ENCODE results near the gene WRNIP1. TPM values are rescaled to one million over a fixed set of nuclear protein-coding genes. Genes with fewer than 3 reads are reported as not detected.
"Not testable (repeated sequence)": the region's sequence is repeated elsewhere in the genome, so short reads cannot be mapped to it uniquely, and the experiment has no call there.

Gene WRNIP1
- total and polyA plus RNA-seq, 12 donors = 27.7 to 82.2 (median 53.8) TPM

- Histone ChIP-seq H3K36me3 (replicated peaks in 1 of 2) (no peaks in the 10 kb centered on the region), H3K4me1 (replicated peaks in 1 of 2) (no peaks in the 10 kb centered on the region), H3K27me3 (no peaks in the 10 kb centered on the region), H3K4me3 (no peak overlapping the region), H3K27ac (no peak overlapping the region), H3K9me3 (replicated peaks in 1 of 3) (no peaks in the 10 kb centered on the region)
- DNase-seq = no peak
- intact Hi-C loops (cut with DNase I) = no loop called here
- TF ChIP-seq, protein P1, sequence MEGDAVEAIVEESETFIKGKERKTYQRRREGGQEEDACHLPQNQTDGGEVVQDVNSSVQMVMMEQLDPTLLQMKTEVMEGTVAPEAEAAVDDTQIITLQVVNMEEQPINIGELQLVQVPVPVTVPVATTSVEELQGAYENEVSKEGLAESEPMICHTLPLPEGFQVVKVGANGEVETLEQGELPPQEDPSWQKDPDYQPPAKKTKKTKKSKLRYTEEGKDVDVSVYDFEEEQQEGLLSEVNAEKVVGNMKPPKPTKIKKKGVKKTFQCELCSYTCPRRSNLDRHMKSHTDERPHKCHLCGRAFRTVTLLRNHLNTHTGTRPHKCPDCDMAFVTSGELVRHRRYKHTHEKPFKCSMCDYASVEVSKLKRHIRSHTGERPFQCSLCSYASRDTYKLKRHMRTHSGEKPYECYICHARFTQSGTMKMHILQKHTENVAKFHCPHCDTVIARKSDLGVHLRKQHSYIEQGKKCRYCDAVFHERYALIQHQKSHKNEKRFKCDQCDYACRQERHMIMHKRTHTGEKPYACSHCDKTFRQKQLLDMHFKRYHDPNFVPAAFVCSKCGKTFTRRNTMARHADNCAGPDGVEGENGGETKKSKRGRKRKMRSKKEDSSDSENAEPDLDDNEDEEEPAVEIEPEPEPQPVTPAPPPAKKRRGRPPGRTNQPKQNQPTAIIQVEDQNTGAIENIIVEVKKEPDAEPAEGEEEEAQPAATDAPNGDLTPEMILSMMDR (IDR thresholded peaks at IDR 0.05) = no peak
- TF ChIP-seq POLR2A (IDR thresholded peaks at IDR 0.05) = no peak
- WGBS, 4 donors = 92 to 95% (median 93%) methylated on average over 8 to 14 of the region's 14 CpGs
Measured at GRCh38 chr6:2800552-2801316, 35.5 kb downstream of the WRNIP1 start.

DNA sequence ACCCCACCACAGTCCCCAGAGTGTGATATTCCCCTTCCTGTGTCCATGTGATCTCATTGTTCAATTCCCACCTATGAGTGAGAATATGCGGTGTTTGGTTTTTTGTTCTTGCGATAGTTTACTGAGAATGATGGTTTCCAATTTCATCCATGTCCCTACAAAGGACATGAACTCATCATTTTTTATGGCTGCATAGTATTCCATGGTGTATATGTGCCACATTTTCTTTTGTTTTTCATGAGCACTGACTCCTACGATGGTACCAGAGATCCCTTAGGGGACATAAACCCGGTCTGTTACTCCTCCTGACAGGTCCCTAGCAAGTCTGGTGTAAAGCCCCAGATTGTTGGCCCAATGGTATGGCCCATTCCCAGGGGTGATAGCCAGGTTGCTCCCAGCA, 36.5 kb downstream of the WRNIP1 start:
- H3K4me1 ChIP-seq (replicated peaks in 1 of 2); H3K4me3 ChIP-seq; intact Hi-C loops (cut with DNase I); H3K9me3 ChIP-seq (replicated peaks in 1 of 3); H3K27ac ChIP-seq; H3K27me3 ChIP-seq; H3K36me3 ChIP-seq (replicated peaks in 1 of 2); DNase-seq: not testable (repeated sequence)
- 72 to 98% (median 92%) methylated on average over 2 to 3 of the region's 4 CpGs for WGBS, 4 donors

GRCh38 chr6:2802521-2803060, 37.4 kb downstream of the WRNIP1 start:
- Histone ChIP-seq H3K9me3 (replicated peaks in 1 of 3) (no peaks in the 10 kb centered on the region), H3K27ac (no peak overlapping the region), H3K4me3 (no peak overlapping the region), H3K27me3 (no peaks in the 10 kb centered on the region), H3K36me3 (replicated peaks in 1 of 2) (no peaks in the 10 kb centered on the region), H3K4me1 (replicated peaks in 1 of 2) (no peaks in the 10 kb centered on the region)
- 91 to 97% (median 95%) methylated on average over 3 to 8 of the region's 8 CpGs for WGBS, 4 donors
- intact Hi-C loops (cut with DNase I) = no loop called here
- TF ChIP-seq, protein P1 (IDR thresholded peaks at IDR 0.05) = no peak
- no peak for TF ChIP-seq POLR2A (IDR thresholded peaks at IDR 0.05)
- no peak for DNase-seq

DNA sequence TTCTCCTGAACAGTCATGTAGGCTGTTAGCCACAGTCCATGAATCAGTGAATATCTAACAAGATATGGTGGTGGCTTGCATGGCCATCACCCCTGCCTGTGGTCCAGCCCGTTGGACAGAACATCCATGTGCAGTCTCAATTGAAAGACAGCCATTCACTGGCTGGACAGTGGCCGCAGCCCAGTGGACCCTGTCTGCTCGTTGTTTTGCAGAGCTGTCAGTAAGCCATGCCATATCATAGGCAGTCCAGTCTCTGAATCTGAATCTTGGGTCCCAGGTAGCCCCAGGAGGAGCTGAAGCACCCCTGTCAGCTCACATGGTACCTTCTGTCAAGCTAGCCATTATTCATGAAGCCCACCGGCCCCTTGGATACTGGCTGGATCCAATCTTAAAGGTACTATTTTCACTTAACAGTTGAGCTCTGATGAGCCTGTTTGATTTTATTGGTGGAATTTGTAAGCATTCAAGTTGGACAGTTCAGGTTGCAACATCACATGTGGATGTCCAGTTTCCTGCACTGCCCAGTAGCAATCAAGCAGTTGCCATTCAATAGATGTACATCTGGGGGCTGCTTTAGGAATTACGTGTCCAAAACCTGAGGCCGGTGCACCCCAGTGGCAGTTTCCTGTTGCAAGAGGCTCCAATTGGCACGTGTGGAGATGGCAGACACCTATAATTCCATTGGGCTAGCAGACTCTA, 38.7 kb downstream of the WRNIP1 start:
- Histone ChIP-seq H3K36me3 (replicated peaks in 1 of 2) (no peaks in the 10 kb centered on the region), H3K4me1 (replicated peaks in 1 of 2) (no peaks in the 10 kb centered on the region), H3K27ac (no peak overlapping the region), H3K9me3 (replicated peaks in 1 of 3) (no peaks in the 10 kb centered on the region), H3K4me3 (no peak overlapping the region), H3K27me3 (no peaks in the 10 kb centered on the region)
- TF ChIP-seq POLR2A (IDR thresholded peaks at IDR 0.05) = no peak
- TF ChIP-seq, protein P1 (IDR thresholded peaks at IDR 0.05) = no peak
- WGBS, 4 donors = 89 to 96% (median 91%) methylated on average over 2 to 7 of the region's 7 CpGs
- intact Hi-C loops (cut with DNase I) = no loop called here
- peak in 1 of 7 donors; percentile 3 for DNase-seq
